ENCODE data around the gene LLGL1.

- TF ChIP-seq, protein P1, sequence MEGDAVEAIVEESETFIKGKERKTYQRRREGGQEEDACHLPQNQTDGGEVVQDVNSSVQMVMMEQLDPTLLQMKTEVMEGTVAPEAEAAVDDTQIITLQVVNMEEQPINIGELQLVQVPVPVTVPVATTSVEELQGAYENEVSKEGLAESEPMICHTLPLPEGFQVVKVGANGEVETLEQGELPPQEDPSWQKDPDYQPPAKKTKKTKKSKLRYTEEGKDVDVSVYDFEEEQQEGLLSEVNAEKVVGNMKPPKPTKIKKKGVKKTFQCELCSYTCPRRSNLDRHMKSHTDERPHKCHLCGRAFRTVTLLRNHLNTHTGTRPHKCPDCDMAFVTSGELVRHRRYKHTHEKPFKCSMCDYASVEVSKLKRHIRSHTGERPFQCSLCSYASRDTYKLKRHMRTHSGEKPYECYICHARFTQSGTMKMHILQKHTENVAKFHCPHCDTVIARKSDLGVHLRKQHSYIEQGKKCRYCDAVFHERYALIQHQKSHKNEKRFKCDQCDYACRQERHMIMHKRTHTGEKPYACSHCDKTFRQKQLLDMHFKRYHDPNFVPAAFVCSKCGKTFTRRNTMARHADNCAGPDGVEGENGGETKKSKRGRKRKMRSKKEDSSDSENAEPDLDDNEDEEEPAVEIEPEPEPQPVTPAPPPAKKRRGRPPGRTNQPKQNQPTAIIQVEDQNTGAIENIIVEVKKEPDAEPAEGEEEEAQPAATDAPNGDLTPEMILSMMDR (conservative IDR thresholded peaks at IDR 0.05; ENCODE audit: low read depth, low read length): no peak
- no peak for TF ChIP-seq EZH2 (IDR thresholded peaks at IDR 0.05; ENCODE audit: borderline replicate concordance, low read depth, low read length, poor library complexity, severe bottlenecking)
These were observed 4.3 kb downstream of the LLGL1 start for GRCh38 chr17:18229771-18230170.
